Measurements from ENCODE around the gene TMEM50B. TPM values are rescaled to one million over a fixed set of nuclear protein-coding genes. Genes with fewer than 3 reads are reported as not detected.

Gene TMEM50B
- total RNA-seq, 1 donor from 2014 or later: 44.0 TPM

- Mint-ChIP-seq H3K4me3 (ENCODE audit: unreplicated experiment) (no peak overlapping the region), H3K36me3 (ENCODE audit: unreplicated experiment) (peaks cover 37% of the 10 kb centered on the region), H3K9me3 (ENCODE audit: unreplicated experiment) (no peaks in the 10 kb centered on the region), H3K27me3 (ENCODE audit: unreplicated experiment) (no peaks in the 10 kb centered on the region), H3K4me1 (ENCODE audit: unreplicated experiment) (peaks cover 37% of the 10 kb centered on the region), H3K27ac (ENCODE audit: unreplicated experiment) (no peak overlapping the region)
- DNase-seq (ENCODE audit: extremely low spot score, unreplicated experiment): no peak
- TF ChIP-seq CTCF (IDR thresholded peaks at IDR 0.05): no peak
These were observed 42.6 kb downstream of the TMEM50B start for GRCh38 chr21:33437140-33437539.

GRCh38 chr21:33434770-33435360, 44.9 kb downstream of the TMEM50B start:
- no peaks in the 10 kb centered on the region for H3K27me3 Mint-ChIP-seq (ENCODE audit: unreplicated experiment)
- DNase-seq (ENCODE audit: extremely low spot score, unreplicated experiment): no peak
- peaks cover 27% of the 10 kb centered on the region for H3K4me1 Mint-ChIP-seq (ENCODE audit: unreplicated experiment)
- peaks cover 41% of the 10 kb centered on the region for H3K36me3 Mint-ChIP-seq (ENCODE audit: unreplicated experiment)
- TF ChIP-seq CTCF (IDR thresholded peaks at IDR 0.05): no peak
- H3K27ac Mint-ChIP-seq (ENCODE audit: unreplicated experiment): peak overlapping the region; percentile 89
- H3K4me3 Mint-ChIP-seq (ENCODE audit: unreplicated experiment): peak overlapping the region; percentile 39
- no peaks in the 10 kb centered on the region for H3K9me3 Mint-ChIP-seq (ENCODE audit: unreplicated experiment)

GRCh38 chr21:33433425-33434114, 46.2 kb downstream of the TMEM50B start:
- H3K27ac Mint-ChIP-seq (ENCODE audit: unreplicated experiment): peak overlapping the region; percentile 89
- TF ChIP-seq CTCF (IDR thresholded peaks at IDR 0.05): no peak
- no peak for DNase-seq (ENCODE audit: extremely low spot score, unreplicated experiment)
- no peaks in the 10 kb centered on the region for H3K27me3 Mint-ChIP-seq (ENCODE audit: unreplicated experiment)
- no peak overlapping the region for H3K4me3 Mint-ChIP-seq (ENCODE audit: unreplicated experiment)
- peaks cover 45% of the 10 kb centered on the region for H3K36me3 Mint-ChIP-seq (ENCODE audit: unreplicated experiment)
- H3K9me3 Mint-ChIP-seq (ENCODE audit: unreplicated experiment): no peaks in the 10 kb centered on the region
- H3K4me1 Mint-ChIP-seq (ENCODE audit: unreplicated experiment): peaks cover 39% of the 10 kb centered on the region

- H3K4me1 Mint-ChIP-seq (ENCODE audit: unreplicated experiment): peaks cover 40% of the 10 kb centered on the region
- DNase-seq (ENCODE audit: extremely low spot score, unreplicated experiment): no peak
- no peak for TF ChIP-seq CTCF (IDR thresholded peaks at IDR 0.05)
- H3K27me3 Mint-ChIP-seq (ENCODE audit: unreplicated experiment): no peaks in the 10 kb centered on the region
- no peak overlapping the region for H3K4me3 Mint-ChIP-seq (ENCODE audit: unreplicated experiment)
- H3K36me3 Mint-ChIP-seq (ENCODE audit: unreplicated experiment): peaks cover 48% of the 10 kb centered on the region
- peak overlapping the region; percentile 89 for H3K27ac Mint-ChIP-seq (ENCODE audit: unreplicated experiment)
- no peaks in the 10 kb centered on the region for H3K9me3 Mint-ChIP-seq (ENCODE audit: unreplicated experiment)
These were observed 46.8 kb downstream of the TMEM50B start for GRCh38 chr21:33433001-33433400.

- no peaks in the 10 kb centered on the region for H3K27me3 Mint-ChIP-seq (ENCODE audit: unreplicated experiment)
- no peak for TF ChIP-seq CTCF (IDR thresholded peaks at IDR 0.05)
- peak overlapping the region; percentile 18 for H3K27ac Mint-ChIP-seq (ENCODE audit: unreplicated experiment)
- H3K4me3 Mint-ChIP-seq (ENCODE audit: unreplicated experiment): no peak overlapping the region
- peaks cover 40% of the 10 kb centered on the region for H3K4me1 Mint-ChIP-seq (ENCODE audit: unreplicated experiment)
- H3K36me3 Mint-ChIP-seq (ENCODE audit: unreplicated experiment): peaks cover 49% of the 10 kb centered on the region
- H3K9me3 Mint-ChIP-seq (ENCODE audit: unreplicated experiment): no peaks in the 10 kb centered on the region
- DNase-seq (ENCODE audit: extremely low spot score, unreplicated experiment): no peak
These were observed 47.3 kb downstream of the TMEM50B start for GRCh38 chr21:33432496-33432895.

Measured in osteocyte (in vitro differentiated cells).